ENCODE results near the gene INPPL1. TPM values are rescaled to one million over a fixed set of nuclear protein-coding genes. Genes with fewer than 3 reads are reported as not detected.
A peak's percentile ranks its signal among the peaks of the same experiment; 100 is the strongest.

The INPPL1 gene
- total RNA-seq, 1 donor from 2014 or later, result 144 TPM

DNA sequence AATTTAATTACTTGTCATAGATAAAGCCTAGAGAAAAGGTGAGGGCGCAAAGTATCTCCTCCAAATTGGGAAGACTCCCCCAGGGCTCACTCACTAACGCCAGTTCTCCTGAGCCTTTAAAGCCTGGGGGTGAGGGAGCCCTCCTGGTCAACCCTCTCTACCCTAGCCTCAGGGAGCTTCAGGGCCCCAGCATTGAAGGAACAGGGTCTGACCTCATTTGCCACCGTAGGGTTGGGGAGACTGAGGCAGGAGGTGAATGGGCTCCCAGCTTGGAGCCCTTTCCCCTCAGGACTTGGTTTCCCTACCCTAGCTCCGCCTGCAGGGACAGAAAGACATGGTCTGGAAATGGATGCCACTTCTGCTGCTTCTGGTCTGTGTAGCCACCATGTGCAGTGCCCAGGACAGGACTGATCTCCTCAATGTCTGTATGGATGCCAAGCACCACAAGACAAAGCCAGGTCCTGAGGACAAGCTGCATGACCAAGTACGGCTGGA is 6.3 kb upstream of the INPPL1 start:
- peak; percentile 36 for DNase-seq (ENCODE audit: low spot score)

DNA sequence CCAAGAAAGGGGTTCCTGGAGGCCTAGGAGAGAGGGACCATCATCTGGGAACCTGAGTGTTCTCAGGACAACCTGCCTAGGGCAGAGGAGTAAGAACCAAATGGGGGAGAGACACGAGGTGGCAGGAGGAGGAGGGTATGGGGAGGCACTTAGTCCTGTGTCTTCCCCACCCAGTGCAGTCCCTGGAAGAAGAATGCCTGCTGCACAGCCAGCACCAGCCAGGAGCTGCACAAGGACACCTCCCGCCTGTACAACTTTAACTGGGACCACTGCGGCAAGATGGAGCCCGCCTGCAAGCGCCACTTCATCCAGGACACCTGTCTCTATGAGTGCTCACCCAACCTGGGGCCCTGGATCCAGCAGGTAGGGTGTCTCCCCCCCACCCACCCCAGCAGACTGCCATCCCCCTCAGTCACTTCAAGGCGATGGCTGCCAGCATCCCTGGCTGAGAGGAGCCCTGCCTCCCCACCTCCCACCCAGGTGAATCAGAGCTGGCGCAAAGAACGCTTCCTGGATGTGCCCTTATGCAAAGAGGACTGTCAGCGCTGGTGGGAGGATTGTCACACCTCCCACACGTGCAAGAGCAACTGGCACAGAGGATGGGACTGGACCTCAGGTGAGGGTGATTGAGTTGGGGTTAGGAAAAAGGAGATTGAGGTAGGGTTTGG is 3.7 kb upstream of the INPPL1 start:
- DNase-seq (ENCODE audit: low spot score), result peak; percentile 39

- peak; percentile 48 for DNase-seq (ENCODE audit: low spot score)
Measured at GRCh38 chr11:72221386-72222075, 3.0 kb upstream of the INPPL1 start.

GRCh38 chr11:72222106-72222891 is 2.3 kb upstream of the INPPL1 start:
- peak; percentile 39 for DNase-seq (ENCODE audit: low spot score)

GRCh38 chr11:72222907-72223614 is 1.5 kb upstream of the INPPL1 start:
- DNase-seq (ENCODE audit: low spot score), result peak; percentile 95

DNA sequence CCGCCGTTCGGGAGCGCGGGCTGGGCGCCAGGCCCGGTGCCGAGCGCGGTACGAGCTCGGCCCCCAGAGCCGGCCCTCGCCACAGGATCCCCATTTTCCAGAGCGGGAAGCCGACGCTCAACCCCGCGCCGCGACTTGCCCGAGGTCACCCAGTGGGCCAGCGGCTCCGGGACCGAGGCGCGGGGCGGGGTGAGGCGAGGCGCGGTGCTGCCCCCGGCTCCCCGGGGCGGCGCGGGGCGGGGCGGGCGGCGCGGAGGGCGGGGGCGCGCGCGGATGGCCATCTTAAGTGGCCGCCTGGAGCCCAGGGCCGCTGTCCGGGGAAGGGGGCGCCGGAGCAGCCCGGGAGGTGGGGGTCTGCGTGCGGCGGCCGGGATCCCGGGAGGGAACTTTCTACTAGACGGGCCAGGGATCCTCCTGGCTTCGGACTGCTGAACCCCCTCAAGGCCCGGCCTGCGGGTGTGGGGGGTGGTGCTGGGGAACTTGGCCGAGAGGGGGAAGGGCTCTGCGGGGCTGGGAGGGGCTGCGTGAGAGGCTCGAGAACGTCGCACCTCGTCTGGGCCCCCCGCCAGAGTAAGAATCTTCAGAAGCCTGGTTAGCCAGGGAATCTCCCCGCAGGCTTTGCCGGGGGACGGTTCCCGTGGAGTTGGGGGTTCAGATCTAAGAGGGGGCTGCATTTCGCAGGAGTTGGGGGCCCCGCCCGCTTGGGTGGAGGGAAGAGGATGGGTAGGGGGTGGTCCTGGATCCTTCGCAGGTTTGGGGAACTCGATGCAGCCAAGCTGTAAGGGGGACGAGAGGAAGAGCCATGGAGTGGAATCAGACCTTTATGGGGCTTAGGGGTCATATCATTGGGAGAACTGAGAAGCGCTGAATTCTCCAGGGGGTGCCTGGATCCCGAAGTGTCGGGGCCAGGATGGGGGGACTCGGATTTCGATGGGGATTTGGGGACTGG is 678 bp upstream of the INPPL1 start:
- DNase-seq (ENCODE audit: low spot score), result peak; percentile 78

DNA sequence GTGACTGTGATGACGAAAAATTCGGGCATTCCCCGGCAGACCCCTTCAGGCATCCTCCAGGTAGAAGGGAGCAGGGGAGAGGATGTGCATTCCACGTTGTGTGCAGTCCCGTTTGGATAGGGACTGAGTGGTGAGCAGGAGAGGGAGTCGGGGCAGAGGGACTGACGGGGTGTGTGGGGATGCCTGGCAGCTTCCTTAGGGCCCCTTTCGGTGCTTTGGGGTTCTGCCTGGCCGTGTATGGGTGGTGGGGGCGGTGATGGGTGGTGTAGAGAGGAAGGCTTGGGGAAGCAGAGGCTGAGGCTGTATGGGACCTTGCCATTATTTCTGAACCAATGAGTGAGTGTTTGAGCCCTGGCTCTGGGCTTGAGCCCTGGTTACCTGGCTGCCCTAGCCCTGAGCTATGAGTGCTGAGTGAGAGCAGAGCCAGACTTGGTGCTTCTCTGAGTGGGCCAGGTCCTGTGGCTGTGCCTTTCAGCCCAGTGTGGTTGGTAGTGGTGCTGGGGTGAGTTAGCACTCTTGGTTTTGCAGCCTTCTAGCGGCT is 914 bp downstream of the INPPL1 start:
- DNase-seq (ENCODE audit: low spot score), result no peak

- peak; percentile 33 for DNase-seq (ENCODE audit: low spot score)
Measured at GRCh38 chr11:72226701-72227100, 2.1 kb downstream of the INPPL1 start.

- peak; percentile 40 for DNase-seq (ENCODE audit: low spot score)
Measured at GRCh38 chr11:72227316-72228228, 3.0 kb downstream of the INPPL1 start.

DNA sequence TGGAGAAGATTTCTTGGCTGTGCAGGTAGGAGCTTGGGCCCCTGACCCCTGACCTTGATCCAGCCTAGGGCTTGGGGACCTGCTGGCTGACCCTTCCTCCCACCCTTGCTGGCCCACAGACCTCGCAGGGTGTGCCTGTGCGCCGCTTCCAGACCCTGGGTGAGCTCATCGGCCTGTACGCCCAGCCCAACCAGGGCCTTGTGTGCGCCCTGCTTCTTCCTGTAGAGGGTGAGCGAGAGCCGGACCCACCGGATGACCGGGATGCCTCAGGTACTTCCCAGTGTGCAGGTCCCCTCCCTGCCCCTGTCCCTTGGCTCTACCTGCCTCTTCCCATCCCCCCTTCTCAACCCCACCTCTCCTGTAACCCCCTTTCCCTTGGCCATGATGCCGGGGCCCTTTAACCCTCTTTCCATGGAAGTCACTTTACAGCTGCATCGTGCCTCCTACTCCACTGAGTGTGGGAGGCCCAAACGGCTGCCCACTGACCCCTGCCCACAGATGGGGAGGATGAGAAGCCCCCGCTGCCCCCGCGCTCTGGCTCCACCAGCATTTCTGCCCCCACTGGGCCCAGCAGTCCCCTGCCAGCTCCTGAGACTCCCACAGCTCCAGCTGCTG is 3.8 kb downstream of the INPPL1 start:
- DNase-seq (ENCODE audit: low spot score), result peak; percentile 40

DNA sequence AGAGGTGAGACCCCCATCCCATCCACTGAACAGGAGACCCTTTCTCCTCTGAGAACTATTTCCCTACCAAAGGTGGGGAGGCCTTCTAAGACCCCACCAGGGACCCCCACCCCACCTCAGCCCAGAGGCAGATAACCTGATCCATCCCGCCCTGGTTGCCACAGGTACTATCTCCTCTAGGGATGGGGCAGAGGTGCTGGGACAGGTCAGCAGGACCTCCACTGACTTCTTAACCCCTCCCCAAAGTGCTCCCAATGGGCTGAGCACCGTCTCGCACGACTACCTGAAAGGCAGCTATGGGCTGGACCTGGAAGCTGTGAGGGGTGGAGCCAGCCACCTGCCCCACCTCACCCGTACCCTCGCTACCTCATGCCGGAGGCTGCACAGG is 4.3 kb downstream of the INPPL1 start:
- peak; percentile 31 for DNase-seq (ENCODE audit: low spot score)

DNA sequence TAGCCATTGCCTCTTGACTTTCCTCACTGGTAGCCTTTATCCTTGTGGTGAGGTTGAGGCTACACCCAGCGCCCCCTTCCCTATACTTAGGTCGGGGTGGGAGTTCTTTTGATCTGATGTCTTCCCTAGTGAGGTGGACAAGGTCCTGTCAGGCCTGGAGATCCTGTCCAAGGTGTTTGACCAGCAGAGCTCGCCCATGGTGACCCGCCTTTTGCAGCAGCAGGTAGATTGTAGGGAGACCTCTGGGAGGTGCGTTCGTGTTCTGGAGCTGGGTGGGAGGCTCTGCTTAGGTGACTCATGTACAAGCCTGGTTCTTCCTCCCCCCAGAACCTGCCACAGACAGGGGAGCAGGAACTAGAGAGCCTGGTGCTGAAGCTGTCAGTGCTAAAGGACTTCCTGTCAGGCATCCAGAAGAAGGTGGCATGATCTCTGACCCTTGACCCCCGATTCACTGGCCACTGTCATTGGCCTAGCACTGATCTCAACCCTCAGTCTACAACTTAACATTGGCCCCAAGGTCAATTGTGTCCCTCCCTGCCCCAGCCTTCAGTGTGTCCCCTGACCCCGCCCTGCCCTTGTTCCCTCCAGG is 4.9 kb downstream of the INPPL1 start:
- DNase-seq (ENCODE audit: low spot score), result peak; percentile 38

DNA sequence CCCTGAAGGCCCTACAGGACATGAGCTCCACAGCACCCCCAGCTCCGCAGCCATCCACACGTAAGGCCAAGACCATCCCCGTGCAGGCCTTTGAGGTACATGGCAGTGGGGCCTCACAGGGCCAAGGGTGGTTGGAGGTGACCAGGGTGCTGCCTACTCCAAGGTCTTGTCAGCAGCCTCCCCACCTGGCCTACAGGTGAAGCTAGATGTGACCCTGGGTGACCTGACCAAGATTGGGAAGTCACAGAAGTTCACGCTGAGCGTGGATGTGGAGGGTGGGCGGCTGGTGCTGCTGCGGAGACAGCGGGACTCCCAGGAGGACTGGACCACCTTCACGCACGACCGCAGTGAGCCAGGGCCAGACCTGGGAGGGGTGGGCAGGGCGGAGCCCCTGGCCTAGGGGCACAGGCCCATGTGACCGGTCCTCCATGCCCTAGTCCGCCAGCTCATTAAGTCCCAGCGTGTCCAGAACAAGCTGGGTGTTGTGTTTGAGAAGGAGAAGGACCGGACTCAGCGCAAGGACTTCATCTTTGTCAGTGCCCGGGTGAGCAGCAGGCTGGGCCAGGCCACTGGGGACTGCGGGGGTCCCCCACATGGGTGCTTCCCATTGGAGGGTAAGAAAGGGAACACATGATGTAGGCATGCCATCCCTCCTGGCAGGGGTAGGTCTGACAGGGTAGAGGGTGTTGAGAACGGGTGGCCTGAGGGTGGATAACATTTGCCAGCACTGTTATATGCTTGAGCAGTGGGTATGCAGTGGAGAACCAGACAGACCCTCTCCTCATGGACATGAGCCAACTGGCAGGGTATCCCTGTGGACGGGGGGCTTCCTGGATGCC is 5.6 kb downstream of the INPPL1 start:
- peak; percentile 39 for DNase-seq (ENCODE audit: low spot score)

GRCh38 chr11:72230764-72231365 is 6.3 kb downstream of the INPPL1 start:
- DNase-seq (ENCODE audit: low spot score), result peak; percentile 37

DNA sequence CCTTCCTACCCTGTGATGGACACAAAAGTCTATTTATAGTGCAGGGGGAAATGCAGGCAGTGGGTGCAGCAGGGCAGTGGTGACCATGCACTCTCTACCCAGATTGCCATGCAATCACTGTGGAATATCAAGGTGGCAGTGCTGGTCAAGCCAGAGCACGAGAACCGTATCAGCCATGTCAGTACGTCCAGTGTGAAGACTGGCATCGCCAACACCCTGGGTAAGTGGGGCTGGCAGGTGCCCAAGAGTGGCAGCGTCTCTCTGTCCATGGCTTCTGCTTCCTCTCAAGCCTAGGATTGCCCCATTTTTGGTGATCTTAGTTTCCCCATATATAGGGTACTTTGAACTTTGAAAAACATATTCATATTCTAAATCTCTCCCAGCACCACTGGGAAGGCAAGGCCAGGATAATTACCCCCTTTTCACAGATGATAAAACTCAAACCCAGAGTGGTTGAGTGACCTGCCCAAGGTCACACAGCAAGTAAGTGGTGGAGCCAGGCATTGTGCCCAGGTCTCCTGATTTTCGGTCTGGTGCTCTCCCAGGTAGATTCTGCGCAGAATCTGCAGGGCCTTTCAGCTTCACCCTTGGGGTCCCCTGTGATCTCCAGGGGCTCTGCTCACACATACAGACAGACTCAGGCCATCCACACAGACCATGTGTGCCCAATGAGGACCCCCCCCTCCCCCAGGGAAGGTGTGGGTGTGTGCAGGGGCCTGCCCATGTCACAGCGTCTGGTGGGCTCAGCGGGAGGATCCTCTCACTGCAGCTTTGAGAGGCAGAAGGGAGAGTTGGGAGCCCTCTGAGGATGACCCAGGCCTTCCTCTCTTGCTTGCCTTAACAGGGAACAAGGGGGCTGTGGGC is 7.1 kb downstream of the INPPL1 start:
- DNase-seq (ENCODE audit: low spot score), result peak; percentile 32

All from ureter (tissue), 1 donor.